H9 (cell line): ENCODE results near the gene NEURL2. TPM values are rescaled to one million over a fixed set of nuclear protein-coding genes. Genes with fewer than 3 reads are reported as not detected.

ENCODE experiments used
- DNase-seq: peaks from one replicate; pipeline ENCODE4 v3.0.0-alpha.2; 2017
- H2AFZ ChIP-seq: one replicate; pipeline ENCODE4 v1.6.1; 2013; ENCODE audit warnings: mild to moderate bottlenecking, low read length, control low read depth, moderate library complexity
- H2AK5ac ChIP-seq: 2 replicates; pipeline ENCODE4 v1.6.1; 2013; ENCODE audit warnings: low read length, control low read depth, mixed read lengths; ENCODE audit not compliant: insufficient read length
- H2BK120ac ChIP-seq: one replicate; pipeline ENCODE4 v1.6.1; 2013; ENCODE audit warnings: low read depth, mild to moderate bottlenecking, low read length, control low read depth, inconsistent platforms; ENCODE audit not compliant: poor library complexity, severe bottlenecking
- H2BK12ac ChIP-seq: 2 replicates; pipeline ENCODE4 v1.6.1; 2013; ENCODE audit warnings: low read length, control low read depth, mixed read lengths, low read depth; ENCODE audit not compliant: insufficient read length
- H2BK15ac ChIP-seq: 2 replicates; pipeline ENCODE4 v1.6.1; 2013; ENCODE audit warnings: low read depth, low read length, control low read depth
- H2BK20ac ChIP-seq: one replicate; pipeline ENCODE4 v1.6.1; 2013; ENCODE audit warnings: low read depth, mild to moderate bottlenecking, low read length, control low read depth, inconsistent platforms; ENCODE audit not compliant: poor library complexity, severe bottlenecking
- H2BK5ac ChIP-seq: 2 replicates; pipeline ENCODE4 v1.6.1; 2013; ENCODE audit warnings: low read length, control low read depth, mixed read lengths; ENCODE audit not compliant: insufficient read length
- H3K14ac ChIP-seq: 2 replicates; pipeline ENCODE4 v1.6.1; 2013; ENCODE audit warnings: low read length, control low read depth; ENCODE audit not compliant: insufficient read depth
- H3K18ac ChIP-seq: 2 replicates; pipeline ENCODE4 v1.6.1; 2013; ENCODE audit warnings: low read depth, mild to moderate bottlenecking, mixed read lengths, low read length, control low read depth; ENCODE audit not compliant: insufficient read length
- H3K23ac ChIP-seq: 2 replicates; pipeline ENCODE4 v1.6.1; 2013; ENCODE audit warnings: low read length, control low read depth, mixed read lengths, low read depth; ENCODE audit not compliant: insufficient read length
- H3K23me2 ChIP-seq: 2 replicates; pipeline ENCODE4 v1.6.1; 2013; ENCODE audit warnings: low read depth, mild to moderate bottlenecking, mixed read lengths, low read length, control low read depth; ENCODE audit not compliant: insufficient read length, poor library complexity, severe bottlenecking
- H3K27ac ChIP-seq: 2 replicates; pipeline ENCODE4 v1.5.1; 2013; ENCODE audit warnings: low read length, control low read depth, mixed read lengths, low read depth; ENCODE audit not compliant: insufficient read length
- H3K27me3 ChIP-seq: 2 replicates; pipeline ENCODE4 v1.6.1; 2013; ENCODE audit warnings: low read length, control low read depth, inconsistent platforms; ENCODE audit not compliant: insufficient read depth
- H3K4ac ChIP-seq: 2 replicates; pipeline ENCODE4 v1.6.1; 2013; ENCODE audit warnings: low read depth, mild to moderate bottlenecking, control low read depth, inconsistent platforms, low read length, moderate library complexity
- H3K4me1 ChIP-seq: 2 replicates; pipeline ENCODE4 v1.6.1; 2013; ENCODE audit warnings: low read length, control low read depth, inconsistent platforms; ENCODE audit not compliant: insufficient read depth
- H3K4me2 ChIP-seq: 2 replicates; pipeline ENCODE4 v1.6.1; 2013; ENCODE audit warnings: low read length, control low read depth, mixed read lengths; ENCODE audit not compliant: insufficient read length, insufficient read depth
- H3K56ac ChIP-seq: 2 replicates; pipeline ENCODE4 v1.6.1; 2013; ENCODE audit warnings: low read depth, mild to moderate bottlenecking, mixed read lengths, low read length, control low read depth; ENCODE audit not compliant: insufficient read length
- H3K79me1 ChIP-seq: 2 replicates; pipeline ENCODE4 v1.6.1; 2013; ENCODE audit warnings: low read depth, mild to moderate bottlenecking, moderate library complexity, low read length, control low read depth, inconsistent platforms; ENCODE audit not compliant: insufficient read depth, poor library complexity, severe bottlenecking
- H3K79me2 ChIP-seq: 2 replicates; pipeline ENCODE4 v1.6.1; 2013; ENCODE audit warnings: low read length, control low read depth, inconsistent platforms; ENCODE audit not compliant: insufficient read depth
- H3K9ac ChIP-seq: 2 replicates; pipeline ENCODE4 v1.6.1; 2013; ENCODE audit warnings: low read length, control low read depth, mixed read lengths; ENCODE audit not compliant: insufficient read length; ENCODE audit errors: extremely low read depth
- H3K9me3 ChIP-seq: one replicate; pipeline ENCODE4 v1.6.1; 2013; ENCODE audit warnings: low read depth, low read length, inconsistent platforms; ENCODE audit not compliant: control insufficient read depth
- H3T11ph ChIP-seq: one replicate; pipeline ENCODE4 v1.6.1; 2013; ENCODE audit warnings: mild to moderate bottlenecking, low read length, control low read depth, inconsistent platforms
- H4K20me1 ChIP-seq: one replicate; pipeline ENCODE4 v1.6.1; 2013; ENCODE audit not compliant: control insufficient read depth, insufficient read length, insufficient read depth
- H4K5ac ChIP-seq: 2 replicates; pipeline ENCODE4 v1.6.1; 2013; ENCODE audit warnings: low read depth, mild to moderate bottlenecking, mixed read lengths, low read length, control low read depth; ENCODE audit not compliant: insufficient read length
- H4K8ac ChIP-seq: replicated peaks from 2 replicates; pipeline ENCODE4 v1.6.1; 2013; ENCODE audit warnings: low read length, control low read depth, mixed read lengths, low read depth; ENCODE audit not compliant: insufficient read length
- H4K91ac ChIP-seq: 2 replicates; pipeline ENCODE4 v1.6.1; 2013; ENCODE audit warnings: low read depth, mild to moderate bottlenecking, moderate library complexity, mixed read lengths, low read length, control low read depth; ENCODE audit not compliant: insufficient read length
- H3K27ac Mint-ChIP-seq, 3 experiments: 2 replicates in 2 of 3; 3 replicates in 1 of 3; pipeline ENCODE4 v1.8.0; 2020 to 2021; ENCODE audit warnings: mixed read lengths in 3 of 3, mild to moderate bottlenecking in 1 of 3, moderate library complexity in 1 of 3
- H3K27me3 Mint-ChIP-seq: 2 replicates; pipeline ENCODE4 v1.8.0; 2021; ENCODE audit warnings: low read depth, mild to moderate bottlenecking, moderate library complexity, mixed read lengths
- H3K36me3 Mint-ChIP-seq, 3 experiments: 2 replicates in 2 of 3; 3 replicates in 1 of 3; pipeline ENCODE4 v1.8.0; 2020 to 2021; ENCODE audit warnings: low read depth in 3 of 3, mixed read lengths in 3 of 3; ENCODE audit not compliant: insufficient read depth in 1 of 3
- H3K4me1 Mint-ChIP-seq, 2 experiments: 2 replicates each; pipeline ENCODE4 v1.8.0; 2020; ENCODE audit warnings: mixed read lengths in 2 of 2
- H3K4me3 Mint-ChIP-seq, 2 experiments: 2 replicates in 1 of 2; 3 replicates in 1 of 2; pipeline ENCODE4 v1.8.0; 2020 to 2021; ENCODE audit warnings: mild to moderate bottlenecking in 2 of 2, mixed read lengths in 2 of 2, moderate library complexity in 1 of 2
- H3K9me3 Mint-ChIP-seq, 2 experiments: 2 replicates in 1 of 2; 3 replicates in 1 of 2; pipeline ENCODE4 v1.8.0; 2020; ENCODE audit warnings: mild to moderate bottlenecking in 2 of 2, mixed read lengths in 2 of 2, moderate library complexity in 1 of 2
- WGBS: extraction: QIAGEN DNeasy Blood & Tissue Kit; methylation state at CpG from one replicate; pipeline ENCODE4 v1.1.7; 2013; ENCODE audit warnings: missing lambda C conversion rate, low lambda C conversion rate, mixed read lengths; ENCODE audit not compliant: insufficient read length; ENCODE audit errors: extremely low coverage; 5-methylcytosine and 5-hydroxymethylcytosine counted together
- total RNA-seq: library from RNA; stranded (reverse); gene quantifications from 2 replicates; pipeline ENCODE4 v1.2.1, GENCODE V29; 2021
- TF ChIP-seq, protein P1 (sequence below): fragments of 200-600 bp; sonication (generic); conservative IDR thresholded peaks from 3 replicates; pipeline ENCODE4 v1.8.0; 2021; ENCODE audit warnings: antibody characterized with exemption, mild to moderate bottlenecking

The NEURL2 gene
- total RNA-seq, 1 experiment from 2014 or later: 5.4 TPM

DNA sequence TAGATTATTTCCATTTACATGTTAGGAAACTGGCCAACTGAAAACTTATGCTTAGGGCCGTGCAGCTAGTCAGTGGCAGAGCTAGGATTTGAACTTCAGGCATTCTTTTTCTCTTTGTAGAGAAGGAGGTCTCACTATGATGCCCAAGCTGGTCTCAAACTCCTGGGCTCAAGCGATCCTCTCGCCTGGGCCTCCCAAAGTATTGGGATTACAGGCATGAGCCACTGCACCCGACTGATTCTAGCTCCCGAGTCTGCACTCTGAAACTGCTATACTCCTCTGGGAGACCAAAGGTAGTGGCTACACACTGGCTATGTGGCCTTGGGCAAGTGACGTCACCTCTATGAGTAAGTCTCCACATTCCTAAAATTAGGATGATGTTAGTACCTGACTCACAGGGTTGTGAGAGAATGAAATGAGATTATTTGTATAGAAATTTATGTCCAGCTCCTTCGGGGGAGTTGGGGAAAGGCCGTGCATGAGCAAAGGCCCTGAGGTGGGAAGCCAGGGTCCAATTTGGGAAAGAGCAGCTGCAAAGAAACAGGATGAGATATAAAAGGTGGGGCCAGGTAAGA lies 14.6 kb upstream of the NEURL2 start:
- no peaks in the 10 kb centered on the region for H3K9me3 Mint-ChIP-seq
- H4K91ac ChIP-seq: no peak overlapping the region
- no peak overlapping the region for H2BK15ac ChIP-seq
- H3K23me2 ChIP-seq: no peaks in the 10 kb centered on the region
- H2AK5ac ChIP-seq: no peak overlapping the region
- H3K18ac ChIP-seq: no peak overlapping the region
- H3K36me3 Mint-ChIP-seq: peaks cover 57 to 69% (median 60%) of the 10 kb centered on the region in 3 experiments; a peak in 6 of 7 replicates
- no peak overlapping the region for H2AFZ ChIP-seq
- H3K4me2 ChIP-seq: no peak overlapping the region
- H3K4me1 Mint-ChIP-seq: peaks cover 8 to 16% of the 10 kb centered on the region in 2 experiments
- no peak overlapping the region for H3K9ac ChIP-seq
- H3K23ac ChIP-seq: no peak overlapping the region
- H3K4me3 Mint-ChIP-seq: no peak overlapping the region
- H2BK5ac ChIP-seq: no peak overlapping the region
- no peaks in the 10 kb centered on the region for H4K20me1 ChIP-seq
- H2BK120ac ChIP-seq: no peak overlapping the region
- H3K4me1 ChIP-seq: no peaks in the 10 kb centered on the region
- H4K5ac ChIP-seq: no peak overlapping the region
- H3K14ac ChIP-seq: no peak overlapping the region
- H3K27me3 ChIP-seq: no peaks in the 10 kb centered on the region
- H2BK12ac ChIP-seq: no peak overlapping the region
- no peak overlapping the region for H4K8ac ChIP-seq
- H2BK20ac ChIP-seq: no peak overlapping the region
- no peaks in the 10 kb centered on the region for H3K27me3 Mint-ChIP-seq
- H3K27ac Mint-ChIP-seq: no peak overlapping the region
- TF ChIP-seq, protein P1, sequence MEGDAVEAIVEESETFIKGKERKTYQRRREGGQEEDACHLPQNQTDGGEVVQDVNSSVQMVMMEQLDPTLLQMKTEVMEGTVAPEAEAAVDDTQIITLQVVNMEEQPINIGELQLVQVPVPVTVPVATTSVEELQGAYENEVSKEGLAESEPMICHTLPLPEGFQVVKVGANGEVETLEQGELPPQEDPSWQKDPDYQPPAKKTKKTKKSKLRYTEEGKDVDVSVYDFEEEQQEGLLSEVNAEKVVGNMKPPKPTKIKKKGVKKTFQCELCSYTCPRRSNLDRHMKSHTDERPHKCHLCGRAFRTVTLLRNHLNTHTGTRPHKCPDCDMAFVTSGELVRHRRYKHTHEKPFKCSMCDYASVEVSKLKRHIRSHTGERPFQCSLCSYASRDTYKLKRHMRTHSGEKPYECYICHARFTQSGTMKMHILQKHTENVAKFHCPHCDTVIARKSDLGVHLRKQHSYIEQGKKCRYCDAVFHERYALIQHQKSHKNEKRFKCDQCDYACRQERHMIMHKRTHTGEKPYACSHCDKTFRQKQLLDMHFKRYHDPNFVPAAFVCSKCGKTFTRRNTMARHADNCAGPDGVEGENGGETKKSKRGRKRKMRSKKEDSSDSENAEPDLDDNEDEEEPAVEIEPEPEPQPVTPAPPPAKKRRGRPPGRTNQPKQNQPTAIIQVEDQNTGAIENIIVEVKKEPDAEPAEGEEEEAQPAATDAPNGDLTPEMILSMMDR: no peak
- H3K56ac ChIP-seq: no peak overlapping the region
- no peak overlapping the region for H3K27ac ChIP-seq
- no CpG with 5 or more reads among the region's 8 CpGs for WGBS
- H3K4ac ChIP-seq: no peak overlapping the region
- no peaks in the 10 kb centered on the region for H3K79me1 ChIP-seq
- DNase-seq: no peak
- no peaks in the 10 kb centered on the region for H3K79me2 ChIP-seq
- no peak overlapping the region for H3T11ph ChIP-seq
- no peaks in the 10 kb centered on the region for H3K9me3 ChIP-seq
